ENCODE results near the gene RUNDC3A. TPM values are rescaled to one million over a fixed set of nuclear protein-coding genes. Genes with fewer than 3 reads are reported as not detected.

The RUNDC3A gene
- total RNA-seq, 1 experiment from 2014 or later, result 3.6 TPM

DNA sequence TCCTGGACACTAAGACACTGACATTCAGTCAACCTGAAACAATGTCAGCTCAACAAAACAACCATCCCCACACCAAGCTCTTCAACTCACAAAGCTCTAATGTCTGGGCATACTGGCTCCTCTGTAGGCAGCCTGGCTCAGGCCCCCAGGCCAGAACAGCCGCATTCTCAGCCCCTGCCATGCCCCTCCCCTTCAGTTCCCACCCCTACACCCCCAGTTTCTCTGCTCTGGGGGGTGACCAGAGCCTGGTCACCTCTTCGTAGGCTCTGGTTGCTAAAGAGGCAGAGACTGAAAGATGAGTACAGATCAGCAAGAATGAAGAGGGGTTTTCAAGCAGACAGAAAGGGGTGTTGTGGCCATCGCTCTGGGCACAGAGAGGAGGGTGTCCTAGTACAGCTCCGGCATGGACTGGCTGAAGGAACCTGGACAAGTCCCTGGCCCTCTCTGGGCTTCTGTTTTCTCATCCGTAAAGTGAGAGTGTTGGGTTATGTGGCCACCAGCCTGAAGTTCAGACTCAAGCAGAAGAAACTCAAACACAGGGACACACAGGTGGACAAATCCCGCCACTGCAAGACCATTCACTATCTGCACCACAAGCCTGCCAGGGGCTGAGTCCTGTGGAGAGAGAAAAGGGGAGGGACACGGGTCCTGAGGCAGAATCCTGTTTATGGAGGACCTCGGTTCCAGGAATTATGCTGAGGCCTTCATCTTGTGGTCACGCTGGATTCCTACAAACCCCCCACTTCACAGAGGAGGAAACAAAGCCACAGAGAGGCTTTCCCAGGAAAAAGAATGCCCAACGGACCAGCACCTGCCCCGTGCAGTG, 39.5 kb upstream of the RUNDC3A start:
- in situ Hi-C loops (cut with HindIII; ENCODE audit: low pct_unique_long_range_greater_than_20kb, low sequenced_read_pairs), result no loop called here
- Histone ChIP-seq H3K27me3 (ENCODE audit: control insufficient read depth, insufficient read depth, low read length) (no peaks in the 10 kb centered on the region), H3K4me3 (ENCODE audit: low read depth in 2 of 2, low read length in 2 of 2) (no peak overlapping the region), H3K27ac (ENCODE audit: low read length) (no peak overlapping the region), H3K36me3 (ENCODE audit: control insufficient read depth, insufficient read depth, low read length) (no peaks in the 10 kb centered on the region), H3K9me3 (ENCODE audit: control insufficient read depth, insufficient read depth, low read depth, low read length) (no peaks in the 10 kb centered on the region), H3K4me1 (ENCODE audit: control insufficient read depth, insufficient read depth, low read length) (no peaks in the 10 kb centered on the region; the same call in none of the 2 replicates)
- CTCF ChIA-PET, result interaction anchor here (0.6 to 1.3 kb wide), 3 partner anchors 10 to 29 kb away, joined by 3 to 8 read pairs (median 7); no protein-coding TSS in a partner anchor
- ATAC-seq, result no peak
- POLR2A ChIA-PET, result no interaction called here
- no peak for TF ChIP-seq TCF7L2 (IDR thresholded peaks at IDR 0.05; ENCODE audit: low read depth, low read length)
- intact Hi-C loops (cut with micrococcal nuclease; ENCODE audit: unreplicated experiment), result no loop called here
- DNase-seq (ENCODE audit: low read depth, low spot score), result no peak
- no TSS peak for BruUV-seq (replicated peaks)

DNA sequence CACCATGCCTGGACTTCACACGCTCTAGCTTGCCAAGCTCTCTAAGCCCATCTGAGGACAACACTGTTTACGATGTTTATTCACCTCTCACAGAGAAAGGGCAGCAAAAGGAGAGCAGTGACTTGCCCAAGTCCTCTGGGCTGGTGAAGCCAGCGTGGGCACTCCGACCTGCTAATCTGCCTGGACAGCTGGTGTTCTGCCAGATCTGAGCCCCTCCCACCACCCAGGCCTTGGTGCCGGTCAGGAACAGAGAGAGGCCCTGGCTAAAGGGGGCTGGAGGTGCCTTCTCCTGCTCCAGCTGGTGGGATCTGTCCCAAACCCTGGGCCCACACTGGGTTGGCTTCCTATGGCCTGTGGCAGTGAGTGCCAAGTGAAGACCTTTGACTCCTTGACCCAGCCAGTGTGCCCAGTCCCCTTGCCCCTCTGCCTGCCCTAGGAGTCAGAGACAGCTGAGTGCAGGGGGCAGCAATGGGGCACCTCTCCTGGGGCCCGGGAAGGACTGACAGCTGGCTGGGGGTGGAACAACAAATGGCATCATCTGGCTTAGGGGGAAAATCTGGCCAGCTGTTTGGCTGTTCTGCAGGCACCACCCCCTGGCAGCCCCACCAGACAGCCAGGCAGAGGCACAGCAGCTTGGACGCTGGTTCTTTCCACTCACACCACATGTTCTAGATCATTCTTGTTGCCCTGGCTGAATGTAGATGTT, 38.7 kb upstream of the RUNDC3A start:
- no TSS peak for BruUV-seq (replicated peaks)
- CTCF ChIA-PET, result interaction anchor here (1.3 kb wide), 1 partner anchor 12 kb away, joined by 3 read pairs; no protein-coding TSS in a partner anchor

More for the DNA sequence above, 38.7 kb upstream of the RUNDC3A start:
- TF ChIP-seq, protein P1, sequence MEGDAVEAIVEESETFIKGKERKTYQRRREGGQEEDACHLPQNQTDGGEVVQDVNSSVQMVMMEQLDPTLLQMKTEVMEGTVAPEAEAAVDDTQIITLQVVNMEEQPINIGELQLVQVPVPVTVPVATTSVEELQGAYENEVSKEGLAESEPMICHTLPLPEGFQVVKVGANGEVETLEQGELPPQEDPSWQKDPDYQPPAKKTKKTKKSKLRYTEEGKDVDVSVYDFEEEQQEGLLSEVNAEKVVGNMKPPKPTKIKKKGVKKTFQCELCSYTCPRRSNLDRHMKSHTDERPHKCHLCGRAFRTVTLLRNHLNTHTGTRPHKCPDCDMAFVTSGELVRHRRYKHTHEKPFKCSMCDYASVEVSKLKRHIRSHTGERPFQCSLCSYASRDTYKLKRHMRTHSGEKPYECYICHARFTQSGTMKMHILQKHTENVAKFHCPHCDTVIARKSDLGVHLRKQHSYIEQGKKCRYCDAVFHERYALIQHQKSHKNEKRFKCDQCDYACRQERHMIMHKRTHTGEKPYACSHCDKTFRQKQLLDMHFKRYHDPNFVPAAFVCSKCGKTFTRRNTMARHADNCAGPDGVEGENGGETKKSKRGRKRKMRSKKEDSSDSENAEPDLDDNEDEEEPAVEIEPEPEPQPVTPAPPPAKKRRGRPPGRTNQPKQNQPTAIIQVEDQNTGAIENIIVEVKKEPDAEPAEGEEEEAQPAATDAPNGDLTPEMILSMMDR (IDR thresholded peaks at IDR 0.05), result no peak
- TF ChIP-seq SIN3A (IDR thresholded peaks at IDR 0.05; ENCODE audit: borderline replicate concordance, insufficient read depth, low read depth, low read length) (no peak), POLR2AphosphoS5 (IDR thresholded peaks at IDR 0.05; ENCODE audit: low read depth, low read length) (no peak)
- TF ChIP-seq, protein P2, sequence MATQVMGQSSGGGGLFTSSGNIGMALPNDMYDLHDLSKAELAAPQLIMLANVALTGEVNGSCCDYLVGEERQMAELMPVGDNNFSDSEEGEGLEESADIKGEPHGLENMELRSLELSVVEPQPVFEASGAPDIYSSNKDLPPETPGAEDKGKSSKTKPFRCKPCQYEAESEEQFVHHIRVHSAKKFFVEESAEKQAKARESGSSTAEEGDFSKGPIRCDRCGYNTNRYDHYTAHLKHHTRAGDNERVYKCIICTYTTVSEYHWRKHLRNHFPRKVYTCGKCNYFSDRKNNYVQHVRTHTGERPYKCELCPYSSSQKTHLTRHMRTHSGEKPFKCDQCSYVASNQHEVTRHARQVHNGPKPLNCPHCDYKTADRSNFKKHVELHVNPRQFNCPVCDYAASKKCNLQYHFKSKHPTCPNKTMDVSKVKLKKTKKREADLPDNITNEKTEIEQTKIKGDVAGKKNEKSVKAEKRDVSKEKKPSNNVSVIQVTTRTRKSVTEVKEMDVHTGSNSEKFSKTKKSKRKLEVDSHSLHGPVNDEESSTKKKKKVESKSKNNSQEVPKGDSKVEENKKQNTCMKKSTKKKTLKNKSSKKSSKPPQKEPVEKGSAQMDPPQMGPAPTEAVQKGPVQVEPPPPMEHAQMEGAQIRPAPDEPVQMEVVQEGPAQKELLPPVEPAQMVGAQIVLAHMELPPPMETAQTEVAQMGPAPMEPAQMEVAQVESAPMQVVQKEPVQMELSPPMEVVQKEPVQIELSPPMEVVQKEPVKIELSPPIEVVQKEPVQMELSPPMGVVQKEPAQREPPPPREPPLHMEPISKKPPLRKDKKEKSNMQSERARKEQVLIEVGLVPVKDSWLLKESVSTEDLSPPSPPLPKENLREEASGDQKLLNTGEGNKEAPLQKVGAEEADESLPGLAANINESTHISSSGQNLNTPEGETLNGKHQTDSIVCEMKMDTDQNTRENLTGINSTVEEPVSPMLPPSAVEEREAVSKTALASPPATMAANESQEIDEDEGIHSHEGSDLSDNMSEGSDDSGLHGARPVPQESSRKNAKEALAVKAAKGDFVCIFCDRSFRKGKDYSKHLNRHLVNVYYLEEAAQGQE (IDR thresholded peaks at IDR 0.05; ENCODE audit: insufficient read depth in 1 of 2, low read depth in 2 of 2, low read length in 1 of 2), result no peak
- in situ Hi-C loops (cut with HindIII; ENCODE audit: low pct_unique_long_range_greater_than_20kb, low sequenced_read_pairs) (no loop called here), intact Hi-C loops (cut with micrococcal nuclease; ENCODE audit: unreplicated experiment) (no loop called here)
- DNase-seq (ENCODE audit: low read depth, low spot score) (no peak), ATAC-seq (no peak; the same call in 1 of the 2 replicates)
- H3K27me3 ChIP-seq (ENCODE audit: control insufficient read depth, insufficient read depth, low read length), result no peaks in the 10 kb centered on the region
- no peaks in the 10 kb centered on the region for H3K36me3 ChIP-seq (ENCODE audit: control insufficient read depth, insufficient read depth, low read length)
- no peak overlapping the region for H3K4me3 ChIP-seq (ENCODE audit: low read depth in 2 of 2, low read length in 2 of 2)
- no peaks in the 10 kb centered on the region; the same call in none of the 2 replicates for H3K4me1 ChIP-seq (ENCODE audit: control insufficient read depth, insufficient read depth, low read length)
- H3K9me3 ChIP-seq (ENCODE audit: control insufficient read depth, insufficient read depth, low read depth, low read length), result no peaks in the 10 kb centered on the region
- no peak overlapping the region for H3K27ac ChIP-seq (ENCODE audit: low read length)
- POLR2A ChIA-PET, result no interaction called here

All from Panc1 (cell line).